ENCODE data around the gene ARGFX. TPM values are rescaled to one million over a fixed set of nuclear protein-coding genes. Genes with fewer than 3 reads are reported as not detected.
"Not testable (repeated sequence)": the region's sequence is repeated elsewhere in the genome, so short reads cannot be mapped to it uniquely, and the experiment has no call there.

The ARGFX gene
- total RNA-seq, 1 donor from 2014 or later, result not detected

GRCh38 chr3:121599900-121600299 lies 32.2 kb downstream of the ARGFX start:
- DNase-seq (ENCODE audit: low spot score), result not testable (repeated sequence)

GRCh38 chr3:121601212-121601812 lies 33.6 kb downstream of the ARGFX start:
- no peak for DNase-seq (ENCODE audit: low spot score)

GRCh38 chr3:121604759-121605158 lies 37.0 kb downstream of the ARGFX start:
- no peak for DNase-seq (ENCODE audit: low spot score)

GRCh38 chr3:121606106-121606505 lies 38.4 kb downstream of the ARGFX start:
- no peak for DNase-seq (ENCODE audit: low spot score)

Other genes with a start within 250 kb of the ARGFX start
- gene POLQ, start 22.0 kb upstream of the ARGFX start, total RNA-seq, result 0.83 TPM
- gene FBXO40, start 25.4 kb downstream of the ARGFX start, total RNA-seq, result 0.23 TPM
- 37.4 TPM for gene HCLS1, start 93.0 kb downstream of the ARGFX start, total RNA-seq
- gene GOLGB1, start 181.8 kb downstream of the ARGFX start, total RNA-seq, result 92.7 TPM

Data from ureter (tissue), 1 donor.